Panc1 (cell line): Measurements from ENCODE around the gene SHISA9. TPM values are rescaled to one million over a fixed set of nuclear protein-coding genes. Genes with fewer than 3 reads are reported as not detected.

ENCODE experiments used
- ATAC-seq: fragments of 200-7000 bp; cut with Tn5 transposase; 2 replicates; pipeline ENCODE4 v1.9.1; 2020; ENCODE audit warnings: mild to moderate bottlenecking, moderate library complexity
- BruUV-seq: library from RNA; stranded (reverse); fragments of 400-500 nt; replicated peaks from 2 replicates; lab custom pipeline; 2021; lab: Mats Ljungman, UMichigan
- CTCF ChIA-PET: fragments of 300-600 bp; sonication (Branson Sonifier 250); formaldehyde crosslinking; loops from one replicate; lab custom pipeline; 2022; ENCODE audit warnings: antibody characterized with exemption; lab: Charles Lee
- POLR2A ChIA-PET: fragments of 300-600 bp; sonication (Branson Sonifier 250); formaldehyde crosslinking; loops from one replicate; lab custom pipeline; 2022; ENCODE audit warnings: antibody characterized with exemption; lab: Charles Lee
- DNase-seq: peaks from one replicate; pipeline ENCODE4 v3.0.0-alpha.2; 2010; ENCODE audit warnings: low read depth, low spot score
- H3K27ac ChIP-seq: 2 replicates; pipeline ENCODE4 v1.5.1; 2011; ENCODE audit warnings: mild to moderate bottlenecking, low read length, inconsistent platforms
- H3K27me3 ChIP-seq: fragments of 200-500 bp; sonication (Bioruptor generic); 2 replicates; pipeline ENCODE4 v1.6.0; 2014; ENCODE audit warnings: low read length, inconsistent platforms; ENCODE audit not compliant: control insufficient read depth, insufficient read depth
- H3K36me3 ChIP-seq: fragments of 200-500 bp; sonication (Bioruptor generic); 2 replicates; pipeline ENCODE4 v1.5.1; 2014; ENCODE audit warnings: inconsistent platforms, mild to moderate bottlenecking, low read length, moderate library complexity; ENCODE audit not compliant: control insufficient read depth, insufficient read depth
- H3K4me1 ChIP-seq: 2 replicates; pipeline ENCODE4 v1.5.1; 2011; ENCODE audit warnings: inconsistent platforms, mild to moderate bottlenecking, low read length, moderate library complexity; ENCODE audit not compliant: control insufficient read depth, insufficient read depth
- H3K4me3 ChIP-seq, 2 experiments: 2 replicates each; pipeline ENCODE4 v1.5.1; 2011 to 2012; ENCODE audit warnings: low read depth in 2 of 2, low read length in 2 of 2, mild to moderate bottlenecking in 2 of 2, inconsistent platforms in 1 of 2, moderate library complexity in 1 of 2
- H3K9me3 ChIP-seq: fragments of 200-500 bp; sonication (Bioruptor generic); 2 replicates; pipeline ENCODE4 v1.5.1; 2014; ENCODE audit warnings: low read depth, mild to moderate bottlenecking, inconsistent platforms, low read length, moderate library complexity; ENCODE audit not compliant: control insufficient read depth, insufficient read depth
- POLR2AphosphoS5 ChIP-seq: IDR thresholded peaks from 2 replicates; pipeline ENCODE4 v1.6.1; 2012; ENCODE audit warnings: mild to moderate bottlenecking, low read depth, low read length, moderate library complexity
- SIN3A ChIP-seq: IDR thresholded peaks from 2 replicates; pipeline ENCODE4 v1.6.1; 2012; ENCODE audit warnings: low read depth, mild to moderate bottlenecking, low read length, moderate library complexity, borderline replicate concordance; ENCODE audit not compliant: insufficient read depth
- TCF7L2 ChIP-seq: IDR thresholded peaks from 2 replicates; pipeline ENCODE4 v1.6.1; 2011; ENCODE audit warnings: mild to moderate bottlenecking, low read depth, low read length, inconsistent platforms
- in situ Hi-C: cut with HindIII; loops from 2 replicates; pipeline ENCODE4 v1.10.0; 2016; ENCODE audit warnings: low sequenced_read_pairs, low pct_unique_long_range_greater_than_20kb
- intact Hi-C: fragments of 100-400 bp; cut with micrococcal nuclease; formaldehyde crosslinking; loops from one replicate; pipeline ENCODE4 v1.10.0; 2022; ENCODE audit not compliant: unreplicated experiment
- total RNA-seq: library from RNA; stranded (reverse); gene quantifications from one replicate; pipeline ENCODE4 v1.2.1, GENCODE V29; 2021; ENCODE audit not compliant: unreplicated experiment
- TF ChIP-seq, protein P1 (sequence below), 2 experiments: IDR thresholded peaks; 2 replicates each; pipeline ENCODE4 v1.6.1; 2011 to 2012; ENCODE audit warnings: low read depth in 2 of 2, control low read depth in 1 of 2, low read length in 1 of 2, mild to moderate bottlenecking in 1 of 2, moderate library complexity in 1 of 2; ENCODE audit not compliant: insufficient read depth in 1 of 2
- TF ChIP-seq, protein P2 (sequence below): fragments of 450-650 bp; IDR thresholded peaks from 2 replicates; pipeline ENCODE4 v1.5.1; 2017; ENCODE audit warnings: mild to moderate bottlenecking

SHISA9 gene
- total RNA-seq, 1 experiment from 2014 or later = 0.10 TPM

DNA sequence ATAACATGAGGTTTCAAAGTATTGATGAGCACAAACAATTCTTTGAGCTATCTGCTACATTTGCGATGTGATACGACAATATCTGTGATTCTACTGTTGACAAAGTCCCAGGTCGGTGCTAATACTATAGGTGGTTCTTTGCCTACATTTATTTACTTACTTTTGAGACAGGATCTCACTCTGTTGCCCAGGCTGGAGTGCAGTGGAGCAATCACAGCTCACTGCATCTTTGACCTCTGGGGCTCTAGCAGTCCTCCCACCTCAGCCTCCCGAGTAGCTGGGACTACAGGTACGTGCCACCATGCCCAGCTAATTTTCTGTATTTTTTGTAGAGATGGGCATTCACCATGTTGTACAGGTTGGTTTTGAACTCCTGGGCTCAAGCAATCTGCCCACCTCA is 343.4 kb downstream of the SHISA9 start:
- intact Hi-C loops = no loop called here
- CTCF ChIA-PET = no interaction called here
- POLR2A ChIA-PET = no interaction called here

DNA sequence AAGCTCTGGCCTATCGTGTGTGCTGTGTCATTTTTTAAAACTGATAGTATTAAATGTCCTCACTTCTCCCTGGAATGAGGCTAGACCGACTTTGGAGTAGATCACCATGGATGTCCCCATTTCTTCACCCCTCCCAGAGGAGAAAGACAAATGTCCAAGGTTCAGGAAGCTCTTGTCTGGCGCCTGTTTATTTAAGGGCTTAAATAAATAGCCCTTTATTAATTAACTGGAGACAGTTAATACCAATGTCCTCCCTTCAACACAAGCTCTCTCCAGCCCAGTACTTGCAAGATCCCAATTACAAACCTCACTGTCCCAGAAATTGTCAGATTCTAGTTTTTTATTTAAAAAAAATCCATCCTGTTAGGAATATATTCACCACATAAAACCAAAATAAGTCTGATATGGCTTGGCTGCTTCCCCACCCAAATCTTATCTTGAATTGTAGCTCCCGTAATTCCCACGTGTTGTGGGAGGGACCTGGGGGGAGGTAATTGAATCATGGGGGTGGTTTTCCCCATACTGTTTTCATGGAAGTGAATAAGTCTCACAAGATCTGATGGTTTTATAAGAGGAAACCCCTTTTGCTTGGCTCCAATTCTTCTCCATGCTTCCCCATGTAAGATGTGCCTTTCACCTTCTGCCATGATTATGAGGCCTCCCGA is 344.4 kb downstream of the SHISA9 start:
- Histone ChIP-seq H3K4me3 (no peak overlapping the region), H3K9me3 (no peaks in the 10 kb centered on the region), H3K36me3 (no peaks in the 10 kb centered on the region), H3K27me3 (no peaks in the 10 kb centered on the region), H3K4me1 (no peaks in the 10 kb centered on the region), H3K27ac (no peak overlapping the region)
- DNase-seq = no peak
- no TSS peak for BruUV-seq
- ATAC-seq = no peak
- in situ Hi-C loops = no loop called here
- TF ChIP-seq POLR2AphosphoS5 (no peak), SIN3A (no peak), TCF7L2 (no peak)
- TF ChIP-seq, protein P1, sequence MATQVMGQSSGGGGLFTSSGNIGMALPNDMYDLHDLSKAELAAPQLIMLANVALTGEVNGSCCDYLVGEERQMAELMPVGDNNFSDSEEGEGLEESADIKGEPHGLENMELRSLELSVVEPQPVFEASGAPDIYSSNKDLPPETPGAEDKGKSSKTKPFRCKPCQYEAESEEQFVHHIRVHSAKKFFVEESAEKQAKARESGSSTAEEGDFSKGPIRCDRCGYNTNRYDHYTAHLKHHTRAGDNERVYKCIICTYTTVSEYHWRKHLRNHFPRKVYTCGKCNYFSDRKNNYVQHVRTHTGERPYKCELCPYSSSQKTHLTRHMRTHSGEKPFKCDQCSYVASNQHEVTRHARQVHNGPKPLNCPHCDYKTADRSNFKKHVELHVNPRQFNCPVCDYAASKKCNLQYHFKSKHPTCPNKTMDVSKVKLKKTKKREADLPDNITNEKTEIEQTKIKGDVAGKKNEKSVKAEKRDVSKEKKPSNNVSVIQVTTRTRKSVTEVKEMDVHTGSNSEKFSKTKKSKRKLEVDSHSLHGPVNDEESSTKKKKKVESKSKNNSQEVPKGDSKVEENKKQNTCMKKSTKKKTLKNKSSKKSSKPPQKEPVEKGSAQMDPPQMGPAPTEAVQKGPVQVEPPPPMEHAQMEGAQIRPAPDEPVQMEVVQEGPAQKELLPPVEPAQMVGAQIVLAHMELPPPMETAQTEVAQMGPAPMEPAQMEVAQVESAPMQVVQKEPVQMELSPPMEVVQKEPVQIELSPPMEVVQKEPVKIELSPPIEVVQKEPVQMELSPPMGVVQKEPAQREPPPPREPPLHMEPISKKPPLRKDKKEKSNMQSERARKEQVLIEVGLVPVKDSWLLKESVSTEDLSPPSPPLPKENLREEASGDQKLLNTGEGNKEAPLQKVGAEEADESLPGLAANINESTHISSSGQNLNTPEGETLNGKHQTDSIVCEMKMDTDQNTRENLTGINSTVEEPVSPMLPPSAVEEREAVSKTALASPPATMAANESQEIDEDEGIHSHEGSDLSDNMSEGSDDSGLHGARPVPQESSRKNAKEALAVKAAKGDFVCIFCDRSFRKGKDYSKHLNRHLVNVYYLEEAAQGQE (IDR thresholded peaks at IDR 0.05; ENCODE audit: insufficient read depth in 1 of 2, low read depth in 2 of 2, low read length in 1 of 2) = no peak
- TF ChIP-seq, protein P2, sequence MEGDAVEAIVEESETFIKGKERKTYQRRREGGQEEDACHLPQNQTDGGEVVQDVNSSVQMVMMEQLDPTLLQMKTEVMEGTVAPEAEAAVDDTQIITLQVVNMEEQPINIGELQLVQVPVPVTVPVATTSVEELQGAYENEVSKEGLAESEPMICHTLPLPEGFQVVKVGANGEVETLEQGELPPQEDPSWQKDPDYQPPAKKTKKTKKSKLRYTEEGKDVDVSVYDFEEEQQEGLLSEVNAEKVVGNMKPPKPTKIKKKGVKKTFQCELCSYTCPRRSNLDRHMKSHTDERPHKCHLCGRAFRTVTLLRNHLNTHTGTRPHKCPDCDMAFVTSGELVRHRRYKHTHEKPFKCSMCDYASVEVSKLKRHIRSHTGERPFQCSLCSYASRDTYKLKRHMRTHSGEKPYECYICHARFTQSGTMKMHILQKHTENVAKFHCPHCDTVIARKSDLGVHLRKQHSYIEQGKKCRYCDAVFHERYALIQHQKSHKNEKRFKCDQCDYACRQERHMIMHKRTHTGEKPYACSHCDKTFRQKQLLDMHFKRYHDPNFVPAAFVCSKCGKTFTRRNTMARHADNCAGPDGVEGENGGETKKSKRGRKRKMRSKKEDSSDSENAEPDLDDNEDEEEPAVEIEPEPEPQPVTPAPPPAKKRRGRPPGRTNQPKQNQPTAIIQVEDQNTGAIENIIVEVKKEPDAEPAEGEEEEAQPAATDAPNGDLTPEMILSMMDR = no peak
- intact Hi-C loops = no loop called here
- ChIA-PET POLR2A (no interaction called here), CTCF (no interaction called here)

More for the DNA sequence above, 343.4 kb downstream of the SHISA9 start:
- no peak for DNase-seq
- H3K4me1 ChIP-seq = no peaks in the 10 kb centered on the region
- in situ Hi-C loops = no loop called here
- H3K9me3 ChIP-seq = no peaks in the 10 kb centered on the region
- no peaks in the 10 kb centered on the region for H3K27me3 ChIP-seq
- H3K27ac ChIP-seq = no peak overlapping the region
- no peaks in the 10 kb centered on the region for H3K36me3 ChIP-seq
- TF ChIP-seq, protein P2 = no peak
- TF ChIP-seq TCF7L2 (no peak), SIN3A (no peak), POLR2AphosphoS5 (no peak)
- TF ChIP-seq, protein P1 (IDR thresholded peaks at IDR 0.05; ENCODE audit: insufficient read depth in 1 of 2, low read depth in 2 of 2, low read length in 1 of 2) = no peak
- no peak overlapping the region for H3K4me3 ChIP-seq
- BruUV-seq = no TSS peak
- ATAC-seq = no peak
